MM.1S (cell line): Measurements from ENCODE around the gene INSYN1.

ENCODE experiments used
- DNase-seq: peaks from one replicate; pipeline ENCODE4 v3.0.0-alpha.2; 2015
- H2AFZ ChIP-seq: fragments of 300-600 bp; sonication (generic); 2 replicates; pipeline ENCODE4 v1.6.0; 2016; ENCODE audit warnings: antibody characterized with exemption, low read length
- H3F3A ChIP-seq: fragments of 300-600 bp; sonication (generic); 2 replicates; pipeline ENCODE4 v1.6.1; 2016; ENCODE audit warnings: mild to moderate bottlenecking, antibody characterized with exemption, low read length, moderate library complexity, mixed read lengths; ENCODE audit not compliant: insufficient read depth
- H3K27ac ChIP-seq: fragments of 300-600 bp; sonication (generic); 2 replicates; pipeline ENCODE4 v1.5.1; 2016; ENCODE audit warnings: mild to moderate bottlenecking, low read length
- H3K27me3 ChIP-seq: fragments of 300-600 bp; sonication (generic); replicated peaks from 2 replicates; pipeline ENCODE4 v1.6.0; 2016; ENCODE audit warnings: low read length; ENCODE audit not compliant: insufficient read depth
- H3K36me3 ChIP-seq: fragments of 300-600 bp; sonication (generic); replicated peaks from 2 replicates; pipeline ENCODE4 v1.6.1; 2016; ENCODE audit warnings: mild to moderate bottlenecking, low read length, mixed read lengths; ENCODE audit not compliant: insufficient read depth
- H3K4me1 ChIP-seq: fragments of 300-600 bp; sonication (generic); 2 replicates; pipeline ENCODE4 v1.6.1; 2016; ENCODE audit warnings: low read length, mixed read lengths
- H3K4me2 ChIP-seq: fragments of 300-600 bp; sonication (generic); 2 replicates; pipeline ENCODE4 v1.6.0; 2016; ENCODE audit warnings: low read depth, low read length
- H3K4me3 ChIP-seq: fragments of 300-600 bp; sonication (generic); 2 replicates; pipeline ENCODE4 v1.5.1; 2016; ENCODE audit warnings: low read length, mixed read lengths
- H3K79me2 ChIP-seq: fragments of 300-600 bp; sonication (generic); 2 replicates; pipeline ENCODE4 v1.6.1; 2016; ENCODE audit warnings: mixed run types, low read length, mixed read lengths
- H3K9ac ChIP-seq: fragments of 300-600 bp; sonication (generic); 2 replicates; pipeline ENCODE4 v1.6.1; 2016; ENCODE audit warnings: low read length, mixed read lengths
- H3K9me2 ChIP-seq: fragments of 300-600 bp; sonication (generic); replicated peaks from 2 replicates; pipeline ENCODE4 v1.6.1; 2016; ENCODE audit warnings: mild to moderate bottlenecking, low read length, mixed read lengths; ENCODE audit not compliant: insufficient read depth
- H3K9me3 ChIP-seq: fragments of 300-600 bp; sonication (generic); replicated peaks from 2 replicates; pipeline ENCODE4 v1.6.1; 2016; ENCODE audit warnings: mild to moderate bottlenecking, low read length, mixed read lengths; ENCODE audit not compliant: insufficient read depth
- H4K20me1 ChIP-seq: fragments of 300-600 bp; sonication (generic); 2 replicates; pipeline ENCODE4 v1.6.1; 2016; ENCODE audit warnings: mild to moderate bottlenecking, low read length, moderate library complexity, mixed read lengths; ENCODE audit not compliant: insufficient read depth
- CTCF ChIP-seq: fragments of 300-600 bp; sonication (generic); IDR thresholded peaks from 2 replicates; pipeline ENCODE4 v1.5.1; 2016; ENCODE audit warnings: antibody characterized with exemption, low read length, mixed read lengths
- EZH2 ChIP-seq: fragments of 300-600 bp; sonication (generic); optimal IDR thresholded peaks from 2 replicates; pipeline ENCODE3; 2017; ENCODE audit warnings: low read depth, mild to moderate bottlenecking, antibody characterized with exemption, low read length, mixed read lengths
- EZH2phosphoT487 ChIP-seq: fragments of 300-600 bp; sonication (generic); IDR thresholded peaks from 2 replicates; pipeline ENCODE4 v1.6.1; 2018; ENCODE audit warnings: antibody characterized with exemption, low read length

INSYN1 gene

GRCh38 chr15:73753250-73754130 is at the start of gene INSYN1:
Gene INSYN1, minus strand, starts transcription at chr15:73753351. Its CDS starts 2,221 bp downstream, at chr15:73751130.
- TF ChIP-seq CTCF (no peak), EZH2 (no peak), EZH2phosphoT487 (no peak)
- no peaks in the 10 kb centered on the region for H3K9me2 ChIP-seq
- H3F3A ChIP-seq, result no peaks in the 10 kb centered on the region
- H3K79me2 ChIP-seq, result no peaks in the 10 kb centered on the region
- H3K9me3 ChIP-seq, result no peaks in the 10 kb centered on the region
- H3K4me2 ChIP-seq, result no peak within 1 kb of the TSS
- DNase-seq, result no peak
- H3K27ac ChIP-seq, result no peak within 1 kb of the TSS
- no peaks in the 10 kb centered on the region for H3K4me1 ChIP-seq
- no peak within 1 kb of the TSS for H3K9ac ChIP-seq
- no peak within 1 kb of the TSS for H2AFZ ChIP-seq
- H4K20me1 ChIP-seq, result no peaks in the 10 kb centered on the region
- no peak within 1 kb of the TSS for H3K4me3 ChIP-seq
- H3K36me3 ChIP-seq, result no peaks in the 10 kb centered on the region
- peaks cover 77% of the 10 kb centered on the region for H3K27me3 ChIP-seq

- H3K9me2 ChIP-seq, result no peaks in the 10 kb centered on the region
- H3K9ac ChIP-seq, result no peak overlapping the region
- no peak overlapping the region for H3K4me3 ChIP-seq
- H3K4me1 ChIP-seq, result no peaks in the 10 kb centered on the region
- no peaks in the 10 kb centered on the region for H4K20me1 ChIP-seq
- no peaks in the 10 kb centered on the region for H3K9me3 ChIP-seq
- no peak for DNase-seq
- H3K27me3 ChIP-seq, result peaks cover 36% of the 10 kb centered on the region
- TF ChIP-seq EZH2, result no peak
- no peak for TF ChIP-seq EZH2phosphoT487
- TF ChIP-seq CTCF, result no peak
- no peaks in the 10 kb centered on the region for H3K79me2 ChIP-seq
- H3K36me3 ChIP-seq, result no peaks in the 10 kb centered on the region
- H3F3A ChIP-seq, result no peaks in the 10 kb centered on the region
- no peak overlapping the region for H2AFZ ChIP-seq
- H3K27ac ChIP-seq, result no peak overlapping the region
- H3K4me2 ChIP-seq, result no peak overlapping the region
These were observed 49.4 kb upstream of the INSYN1 start for GRCh38 chr15:73802431-73803041.

- TF ChIP-seq EZH2, result no peak
- no peak for TF ChIP-seq EZH2phosphoT487
- TF ChIP-seq CTCF, result no peak
- H3K36me3 ChIP-seq, result no peaks in the 10 kb centered on the region
- H3K4me1 ChIP-seq, result no peaks in the 10 kb centered on the region
- DNase-seq, result no peak
- no peak overlapping the region for H2AFZ ChIP-seq
- no peaks in the 10 kb centered on the region for H3K9me2 ChIP-seq
- no peak overlapping the region for H3K27ac ChIP-seq
- no peak overlapping the region for H3K9ac ChIP-seq
- no peak overlapping the region for H3K4me2 ChIP-seq
- H3K9me3 ChIP-seq, result no peaks in the 10 kb centered on the region
- peaks cover 33% of the 10 kb centered on the region for H3K27me3 ChIP-seq
- H4K20me1 ChIP-seq, result no peaks in the 10 kb centered on the region
- no peaks in the 10 kb centered on the region for H3F3A ChIP-seq
- no peaks in the 10 kb centered on the region for H3K79me2 ChIP-seq
- no peak overlapping the region for H3K4me3 ChIP-seq
These were observed 47.7 kb upstream of the INSYN1 start for GRCh38 chr15:73800662-73801345.
